Measurements from ENCODE around the gene AASDH. TPM values are rescaled to one million over a fixed set of nuclear protein-coding genes. Genes with fewer than 3 reads are reported as not detected.

AASDH gene
- total RNA-seq, 1 donor from 2014 or later, result 10.4 TPM

GRCh38 chr4:56317749-56318148 lies 69.5 kb downstream of the AASDH start:
- TF ChIP-seq CTCF (IDR thresholded peaks at IDR 0.05; ENCODE audit: insufficient read depth, low read length, poor library complexity, severe bottlenecking), result no peak
- no peak overlapping the region for H3K4me3 ChIP-seq (ENCODE audit: low read depth, low read length)
- no peak for DNase-seq (ENCODE audit: low read depth)

GRCh38 chr4:56316011-56316650 lies 71.2 kb downstream of the AASDH start:
- no peak for TF ChIP-seq CTCF (IDR thresholded peaks at IDR 0.05; ENCODE audit: insufficient read depth, low read length, poor library complexity, severe bottlenecking)
- peaks cover 1% of the 10 kb centered on the region for H3K36me3 ChIP-seq (ENCODE audit: control insufficient read depth, insufficient read depth, low read length)
- DNase-seq (ENCODE audit: low read depth), result no peak
- H3K4me3 ChIP-seq (ENCODE audit: low read depth, low read length), result no peak overlapping the region
- H3K27me3 ChIP-seq (ENCODE audit: control insufficient read depth, insufficient read depth, low read length), result no peaks in the 10 kb centered on the region

More at GRCh38 chr4:56317749-56318148, 69.5 kb downstream of the AASDH start:
- H3K27me3 ChIP-seq (ENCODE audit: control insufficient read depth, insufficient read depth, low read length), result no peaks in the 10 kb centered on the region
- no peaks in the 10 kb centered on the region for H3K36me3 ChIP-seq (ENCODE audit: control insufficient read depth, insufficient read depth, low read length)

GRCh38 chr4:56315543-56315942 lies 71.7 kb downstream of the AASDH start:
- TF ChIP-seq CTCF (IDR thresholded peaks at IDR 0.05; ENCODE audit: insufficient read depth, low read length, poor library complexity, severe bottlenecking), result no peak
- Histone ChIP-seq H3K27me3 (ENCODE audit: control insufficient read depth, insufficient read depth, low read length) (no peaks in the 10 kb centered on the region), H3K36me3 (ENCODE audit: control insufficient read depth, insufficient read depth, low read length) (peaks cover 1% of the 10 kb centered on the region), H3K4me3 (ENCODE audit: low read depth, low read length) (no peak overlapping the region)
- DNase-seq (ENCODE audit: low read depth), result no peak

GRCh38 chr4:56315041-56315440 lies 72.2 kb downstream of the AASDH start:
- H3K4me3 ChIP-seq (ENCODE audit: low read depth, low read length), result no peak overlapping the region
- peaks cover 1% of the 10 kb centered on the region for H3K36me3 ChIP-seq (ENCODE audit: control insufficient read depth, insufficient read depth, low read length)
- no peak for DNase-seq (ENCODE audit: low read depth)
- H3K27me3 ChIP-seq (ENCODE audit: control insufficient read depth, insufficient read depth, low read length), result no peaks in the 10 kb centered on the region
- TF ChIP-seq CTCF (IDR thresholded peaks at IDR 0.05; ENCODE audit: insufficient read depth, low read length, poor library complexity, severe bottlenecking), result no peak

GRCh38 chr4:56314207-56314915 lies 72.9 kb downstream of the AASDH start:
- H3K4me3 ChIP-seq (ENCODE audit: low read depth, low read length), result no peak overlapping the region
- H3K36me3 ChIP-seq (ENCODE audit: control insufficient read depth, insufficient read depth, low read length), result peaks cover 1% of the 10 kb centered on the region
- no peak for DNase-seq (ENCODE audit: low read depth)
- H3K27me3 ChIP-seq (ENCODE audit: control insufficient read depth, insufficient read depth, low read length), result no peaks in the 10 kb centered on the region
- no peak for TF ChIP-seq CTCF (IDR thresholded peaks at IDR 0.05; ENCODE audit: insufficient read depth, low read length, poor library complexity, severe bottlenecking)

Measured in kidney epithelial cell (primary cell).